SK-N-SH treated with all-trans-retinoic acid at 6 μM for 48 hours (cell line): ENCODE data around the gene MARK3.
A peak's percentile ranks its signal among the peaks of the same experiment; 100 is the strongest.

Source experiments
- ATAC-seq: fragments of 200-7000 bp; cut with Tn5 transposase; 3 replicates; pipeline ENCODE4 v1.9.1; 2020; ENCODE audit warnings: mild to moderate bottlenecking, moderate library complexity
- ARNTL ChIP-seq: fragments of 450-650 bp; formaldehyde crosslinking; IDR thresholded peaks from 2 replicates; pipeline ENCODE4 v1.5.0; 2020; ENCODE audit warnings: low read depth, mild to moderate bottlenecking, moderate library complexity, borderline replicate concordance
- BACH2 ChIP-seq: fragments of 250-450 bp; sonication (Bioruptor Pico); IDR thresholded peaks from 2 replicates; pipeline ENCODE4 v1.9.0; 2021; ENCODE audit warnings: mild to moderate bottlenecking, borderline replicate concordance
- ESRRG ChIP-seq: fragments of 250-450 bp; sonication (Bioruptor Pico); IDR thresholded peaks from 2 replicates; pipeline ENCODE4 v1.6.1; 2021; ENCODE audit warnings: mild to moderate bottlenecking
- GLIS3 ChIP-seq: fragments of 250-450 bp; sonication (Bioruptor Pico); IDR thresholded peaks from 2 replicates; pipeline ENCODE4 v1.5.0; 2020; ENCODE audit warnings: mild to moderate bottlenecking, moderate library complexity
- OSR1 ChIP-seq: fragments of 250-450 bp; sonication (Bioruptor Pico); IDR thresholded peaks from 2 replicates; pipeline ENCODE4 v1.8.0; 2022; ENCODE audit warnings: moderate library complexity, mild to moderate bottlenecking, inconsistent platforms
- PPARA ChIP-seq: fragments of 250-450 bp; sonication (Bioruptor Pico); IDR thresholded peaks from 2 replicates; pipeline ENCODE4 v1.5.0; 2020; ENCODE audit warnings: mild to moderate bottlenecking, borderline replicate concordance
- RARB ChIP-seq: fragments of 250-450 bp; sonication (Bioruptor Pico); IDR thresholded peaks from 2 replicates; pipeline ENCODE4 v1.8.0; 2021; ENCODE audit warnings: mild to moderate bottlenecking, moderate library complexity
- SNAI2 ChIP-seq: fragments of 250-450 bp; sonication (Bioruptor Pico); IDR thresholded peaks from 2 replicates; pipeline ENCODE4 v1.5.0; 2020; ENCODE audit warnings: mild to moderate bottlenecking, moderate library complexity
- TCF4 ChIP-seq: fragments of 250-450 bp; sonication (Bioruptor Pico); IDR thresholded peaks from 2 replicates; pipeline ENCODE4 v1.8.0; 2021; ENCODE audit warnings: mild to moderate bottlenecking, moderate library complexity, borderline replicate concordance
- ZC3H10 ChIP-seq: fragments of 250-450 bp; sonication (Bioruptor Pico); IDR thresholded peaks from 2 replicates; pipeline ENCODE4 v1.5.1; 2021; ENCODE audit warnings: mild to moderate bottlenecking, moderate library complexity
- ZFP3 ChIP-seq: fragments of 250-450 bp; sonication (Bioruptor Pico); IDR thresholded peaks from 2 replicates; pipeline ENCODE4 v1.5.0; 2020; ENCODE audit warnings: mild to moderate bottlenecking, moderate library complexity
- ZFP30 ChIP-seq: fragments of 450-650 bp; formaldehyde crosslinking; IDR thresholded peaks from 2 replicates; pipeline ENCODE4 v1.5.0; 2022; ENCODE audit warnings: mild to moderate bottlenecking, moderate library complexity
- ZNF565 ChIP-seq: fragments of 450-650 bp; formaldehyde crosslinking; conservative IDR thresholded peaks from 2 replicates; pipeline ENCODE4 v1.5.0; 2020; ENCODE audit warnings: low read depth, mild to moderate bottlenecking, moderate library complexity
- ZNF70 ChIP-seq: fragments of 450-650 bp; formaldehyde crosslinking; IDR thresholded peaks from 2 replicates; pipeline ENCODE4 v1.5.0; 2020; ENCODE audit warnings: mild to moderate bottlenecking, moderate library complexity
- ZNF8 ChIP-seq: fragments of 450-650 bp; formaldehyde crosslinking; IDR thresholded peaks from 2 replicates; pipeline ENCODE4 v1.5.0; 2020; ENCODE audit warnings: mild to moderate bottlenecking, moderate library complexity
- TF ChIP-seq, protein P1 (sequence below): fragments of 250-450 bp; sonication (Bioruptor Pico); IDR thresholded peaks from 2 replicates; pipeline ENCODE4 v1.5.1; 2020; ENCODE audit warnings: low read depth, mild to moderate bottlenecking, moderate library complexity
- TF ChIP-seq, protein P2 (sequence below): fragments of 250-450 bp; sonication (Bioruptor Pico); IDR thresholded peaks from 2 replicates; pipeline ENCODE4 v1.8.0; 2021; ENCODE audit warnings: low read depth, mild to moderate bottlenecking, moderate library complexity, borderline replicate concordance
- TF ChIP-seq, protein P3 (sequence below): fragments of 250-450 bp; sonication (Bioruptor Pico); IDR thresholded peaks from 2 replicates; pipeline ENCODE4 v1.5.0; 2020; ENCODE audit warnings: mild to moderate bottlenecking, moderate library complexity
- TF ChIP-seq, protein P4 (sequence below): fragments of 250-450 bp; sonication (Bioruptor Pico); IDR thresholded peaks from 2 replicates; pipeline ENCODE4 v1.5.1; 2021; ENCODE audit warnings: mild to moderate bottlenecking, moderate library complexity
- TF ChIP-seq, protein P5 (sequence below): fragments of 250-450 bp; sonication (Bioruptor Pico); IDR thresholded peaks from 2 replicates; pipeline ENCODE4 v1.8.0; 2020; ENCODE audit warnings: mild to moderate bottlenecking, moderate library complexity, borderline replicate concordance

Gene MARK3

DNA sequence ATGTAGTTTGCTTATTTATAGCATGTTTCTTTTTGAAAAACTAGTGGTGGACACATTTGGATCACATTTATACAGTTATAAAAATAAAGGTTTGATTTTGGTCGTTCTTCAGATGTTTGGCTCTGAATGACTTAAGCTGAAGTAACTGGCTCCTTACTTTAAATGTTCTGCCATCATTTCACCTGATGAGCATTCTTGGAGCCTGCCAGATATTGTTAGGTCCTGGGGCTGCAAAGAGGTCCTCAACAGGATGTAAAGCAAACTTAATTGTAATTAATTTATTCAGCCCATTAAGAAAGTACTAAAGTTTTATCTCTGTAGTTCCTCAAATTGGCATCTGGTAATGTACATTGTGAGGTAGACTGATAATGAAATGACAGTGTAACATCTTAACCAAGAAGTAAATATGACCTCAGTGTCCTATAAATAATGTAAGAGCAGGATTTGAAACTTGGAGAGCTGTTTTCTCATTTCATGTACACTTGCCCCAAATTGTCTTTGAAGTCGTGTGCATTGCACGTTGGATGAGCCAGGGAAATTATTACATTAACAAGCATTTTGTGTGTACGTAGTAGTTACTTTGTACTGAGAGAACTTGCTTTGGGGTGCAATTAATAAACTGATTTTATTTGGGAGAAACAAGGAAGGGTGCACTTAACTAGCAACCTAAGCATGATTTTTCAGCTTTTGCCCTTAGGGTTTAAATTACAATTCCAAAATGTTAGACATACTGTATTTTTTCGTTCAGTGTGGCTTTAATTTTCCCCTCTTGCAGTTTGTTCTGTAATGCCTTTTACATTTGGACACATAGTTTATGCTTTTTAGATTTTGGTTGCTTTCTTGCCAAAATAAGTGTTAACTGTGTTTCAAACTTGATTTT, 43.7 kb upstream of the MARK3 start:
- ATAC-seq: no peak
- TF ChIP-seq OSR1 (no peak), SNAI2 (CRISPR knock-in tag) (no peak), PPARA (CRISPR knock-in tag) (no peak), ZNF565 (CRISPR knock-in tag) (no peak), ARNTL (CRISPR knock-in tag) (no peak), ZFP3 (CRISPR knock-in tag) (no peak), ZFP30 (no peak), ZC3H10 (CRISPR knock-in tag) (no peak), GLIS3 (CRISPR knock-in tag) (no peak), BACH2 (no peak), RARB (CRISPR knock-in tag) (no peak), ZNF8 (no peak), TCF4 (CRISPR knock-in tag) (no peak), ESRRG (CRISPR knock-in tag) (no peak)
- TF ChIP-seq, protein P1, sequence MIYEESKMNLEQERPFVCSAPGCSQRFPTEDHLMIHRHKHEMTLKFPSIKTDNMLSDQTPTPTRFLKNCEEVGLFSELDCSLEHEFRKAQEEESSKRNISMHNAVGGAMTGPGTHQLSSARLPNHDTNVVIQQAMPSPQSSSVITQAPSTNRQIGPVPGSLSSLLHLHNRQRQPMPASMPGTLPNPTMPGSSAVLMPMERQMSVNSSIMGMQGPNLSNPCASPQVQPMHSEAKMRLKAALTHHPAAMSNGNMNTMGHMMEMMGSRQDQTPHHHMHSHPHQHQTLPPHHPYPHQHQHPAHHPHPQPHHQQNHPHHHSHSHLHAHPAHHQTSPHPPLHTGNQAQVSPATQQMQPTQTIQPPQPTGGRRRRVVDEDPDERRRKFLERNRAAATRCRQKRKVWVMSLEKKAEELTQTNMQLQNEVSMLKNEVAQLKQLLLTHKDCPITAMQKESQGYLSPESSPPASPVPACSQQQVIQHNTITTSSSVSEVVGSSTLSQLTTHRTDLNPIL (CRISPR knock-in tag): no peak
- TF ChIP-seq, protein P2, sequence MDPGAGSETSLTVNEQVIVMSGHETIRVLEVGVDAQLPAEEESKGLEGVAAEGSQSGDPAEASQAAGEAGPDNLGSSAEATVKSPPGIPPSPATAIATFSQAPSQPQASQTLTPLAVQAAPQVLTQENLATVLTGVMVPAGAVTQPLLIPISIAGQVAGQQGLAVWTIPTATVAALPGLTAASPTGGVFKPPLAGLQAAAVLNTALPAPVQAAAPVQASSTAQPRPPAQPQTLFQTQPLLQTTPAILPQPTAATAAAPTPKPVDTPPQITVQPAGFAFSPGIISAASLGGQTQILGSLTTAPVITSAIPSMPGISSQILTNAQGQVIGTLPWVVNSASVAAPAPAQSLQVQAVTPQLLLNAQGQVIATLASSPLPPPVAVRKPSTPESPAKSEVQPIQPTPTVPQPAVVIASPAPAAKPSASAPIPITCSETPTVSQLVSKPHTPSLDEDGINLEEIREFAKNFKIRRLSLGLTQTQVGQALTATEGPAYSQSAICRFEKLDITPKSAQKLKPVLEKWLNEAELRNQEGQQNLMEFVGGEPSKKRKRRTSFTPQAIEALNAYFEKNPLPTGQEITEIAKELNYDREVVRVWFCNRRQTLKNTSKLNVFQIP (CRISPR knock-in tag): no peak
- TF ChIP-seq, protein P3, sequence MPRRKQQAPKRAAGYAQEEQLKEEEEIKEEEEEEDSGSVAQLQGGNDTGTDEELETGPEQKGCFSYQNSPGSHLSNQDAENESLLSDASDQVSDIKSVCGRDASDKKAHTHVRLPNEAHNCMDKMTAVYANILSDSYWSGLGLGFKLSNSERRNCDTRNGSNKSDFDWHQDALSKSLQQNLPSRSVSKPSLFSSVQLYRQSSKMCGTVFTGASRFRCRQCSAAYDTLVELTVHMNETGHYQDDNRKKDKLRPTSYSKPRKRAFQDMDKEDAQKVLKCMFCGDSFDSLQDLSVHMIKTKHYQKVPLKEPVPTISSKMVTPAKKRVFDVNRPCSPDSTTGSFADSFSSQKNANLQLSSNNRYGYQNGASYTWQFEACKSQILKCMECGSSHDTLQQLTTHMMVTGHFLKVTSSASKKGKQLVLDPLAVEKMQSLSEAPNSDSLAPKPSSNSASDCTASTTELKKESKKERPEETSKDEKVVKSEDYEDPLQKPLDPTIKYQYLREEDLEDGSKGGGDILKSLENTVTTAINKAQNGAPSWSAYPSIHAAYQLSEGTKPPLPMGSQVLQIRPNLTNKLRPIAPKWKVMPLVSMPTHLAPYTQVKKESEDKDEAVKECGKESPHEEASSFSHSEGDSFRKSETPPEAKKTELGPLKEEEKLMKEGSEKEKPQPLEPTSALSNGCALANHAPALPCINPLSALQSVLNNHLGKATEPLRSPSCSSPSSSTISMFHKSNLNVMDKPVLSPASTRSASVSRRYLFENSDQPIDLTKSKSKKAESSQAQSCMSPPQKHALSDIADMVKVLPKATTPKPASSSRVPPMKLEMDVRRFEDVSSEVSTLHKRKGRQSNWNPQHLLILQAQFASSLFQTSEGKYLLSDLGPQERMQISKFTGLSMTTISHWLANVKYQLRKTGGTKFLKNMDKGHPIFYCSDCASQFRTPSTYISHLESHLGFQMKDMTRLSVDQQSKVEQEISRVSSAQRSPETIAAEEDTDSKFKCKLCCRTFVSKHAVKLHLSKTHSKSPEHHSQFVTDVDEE (CRISPR knock-in tag): no peak
- TF ChIP-seq, protein P4, sequence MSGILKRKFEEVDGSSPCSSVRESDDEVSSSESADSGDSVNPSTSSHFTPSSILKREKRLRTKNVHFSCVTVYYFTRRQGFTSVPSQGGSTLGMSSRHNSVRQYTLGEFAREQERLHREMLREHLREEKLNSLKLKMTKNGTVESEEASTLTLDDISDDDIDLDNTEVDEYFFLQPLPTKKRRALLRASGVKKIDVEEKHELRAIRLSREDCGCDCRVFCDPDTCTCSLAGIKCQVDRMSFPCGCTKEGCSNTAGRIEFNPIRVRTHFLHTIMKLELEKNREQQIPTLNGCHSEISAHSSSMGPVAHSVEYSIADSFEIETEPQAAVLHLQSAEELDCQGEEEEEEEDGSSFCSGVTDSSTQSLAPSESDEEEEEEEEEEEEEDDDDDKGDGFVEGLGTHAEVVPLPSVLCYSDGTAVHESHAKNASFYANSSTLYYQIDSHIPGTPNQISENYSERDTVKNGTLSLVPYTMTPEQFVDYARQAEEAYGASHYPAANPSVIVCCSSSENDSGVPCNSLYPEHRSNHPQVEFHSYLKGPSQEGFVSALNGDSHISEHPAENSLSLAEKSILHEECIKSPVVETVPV (CRISPR knock-in tag): no peak

DNA sequence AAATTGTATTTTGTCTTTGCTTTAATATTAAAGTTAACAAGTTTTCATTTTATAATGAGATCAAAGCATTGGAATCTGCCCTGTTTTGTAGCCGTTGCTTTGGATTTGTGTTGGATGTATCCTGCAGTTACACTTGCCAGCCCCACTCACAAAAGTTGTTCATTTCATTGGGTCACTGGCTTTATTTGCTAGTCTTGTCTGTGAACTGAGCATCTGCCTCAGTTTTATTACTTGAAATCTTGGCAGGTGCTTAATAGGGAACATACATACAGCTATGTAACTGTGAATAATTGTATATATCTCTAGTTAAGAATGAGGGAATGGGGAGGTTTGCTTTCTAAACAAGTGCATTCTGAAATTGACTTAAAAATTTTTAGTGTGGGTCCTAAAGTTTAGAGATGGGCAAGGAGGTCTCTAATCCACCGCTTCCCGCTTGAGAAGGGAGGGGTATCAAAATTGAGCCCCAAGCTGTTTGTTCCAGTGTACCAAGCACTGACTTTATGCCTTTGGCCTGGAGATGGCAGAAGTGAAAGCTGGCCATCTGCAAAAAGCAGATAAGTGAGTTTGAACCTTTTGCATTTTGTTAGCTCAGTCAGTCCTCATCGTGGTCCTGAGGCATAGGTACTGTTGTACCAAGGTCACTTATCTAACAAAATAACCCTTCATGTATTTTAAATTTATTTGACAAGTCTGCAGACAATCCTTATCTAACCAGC, 41.9 kb upstream of the MARK3 start:
- no peak for TF ChIP-seq ZNF70
- TF ChIP-seq, protein P5, sequence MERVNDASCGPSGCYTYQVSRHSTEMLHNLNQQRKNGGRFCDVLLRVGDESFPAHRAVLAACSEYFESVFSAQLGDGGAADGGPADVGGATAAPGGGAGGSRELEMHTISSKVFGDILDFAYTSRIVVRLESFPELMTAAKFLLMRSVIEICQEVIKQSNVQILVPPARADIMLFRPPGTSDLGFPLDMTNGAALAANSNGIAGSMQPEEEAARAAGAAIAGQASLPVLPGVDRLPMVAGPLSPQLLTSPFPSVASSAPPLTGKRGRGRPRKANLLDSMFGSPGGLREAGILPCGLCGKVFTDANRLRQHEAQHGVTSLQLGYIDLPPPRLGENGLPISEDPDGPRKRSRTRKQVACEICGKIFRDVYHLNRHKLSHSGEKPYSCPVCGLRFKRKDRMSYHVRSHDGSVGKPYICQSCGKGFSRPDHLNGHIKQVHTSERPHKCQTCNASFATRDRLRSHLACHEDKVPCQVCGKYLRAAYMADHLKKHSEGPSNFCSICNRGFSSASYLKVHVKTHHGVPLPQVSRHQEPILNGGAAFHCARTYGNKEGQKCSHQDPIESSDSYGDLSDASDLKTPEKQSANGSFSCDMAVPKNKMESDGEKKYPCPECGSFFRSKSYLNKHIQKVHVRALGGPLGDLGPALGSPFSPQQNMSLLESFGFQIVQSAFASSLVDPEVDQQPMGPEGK (CRISPR knock-in tag): 0 out of 2 replicates have a peak, but pooled peaks have one; percentile 13
- no peak for ATAC-seq
